SK-N-MC (cell line): ENCODE data around the gene HSDL1.

Source experiments
- EZH2 ChIP-seq: fragments of 200-600 bp; sonication (generic); IDR thresholded peaks from one replicate; pipeline ENCODE4 v1.6.1; 2017; ENCODE audit warnings: antibody characterized with exemption
- POLR2AphosphoS5 ChIP-seq: IDR thresholded peaks from 2 replicates; pipeline ENCODE4 v1.6.1; 2012; ENCODE audit warnings: mild to moderate bottlenecking, low read depth, low read length, borderline replicate concordance

DNA sequence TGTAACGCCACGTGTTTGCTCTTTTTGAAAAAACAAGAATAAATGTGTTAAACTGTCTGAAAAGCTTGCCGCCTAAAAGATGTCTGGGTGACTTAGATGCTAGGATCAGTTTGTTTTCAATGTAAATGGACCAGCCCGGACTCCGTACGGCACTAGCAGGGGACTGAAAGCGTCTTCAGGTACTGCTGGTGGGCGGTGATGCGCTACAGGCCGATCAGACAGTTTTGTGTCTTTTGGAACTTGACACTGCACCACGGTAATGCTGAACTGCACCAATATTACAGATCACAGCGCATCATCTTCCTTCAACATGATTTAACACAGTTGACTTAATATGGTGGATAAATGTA, 27.5 kb downstream of the HSDL1 start:
- no peak for TF ChIP-seq POLR2AphosphoS5
- TF ChIP-seq EZH2, result no peak
